Stimulated activated CD4-positive, alpha-beta T cell treated with anti-CD3 and anti-CD28 coated beads, Interleukin-2, amount 100 ng/mL, for 24 hours (primary cell): ENCODE data around the gene RPGRIP1.
"Not testable (repeated sequence)": the region's sequence is repeated elsewhere in the genome, so short reads cannot be mapped to it uniquely, and the experiment has no call there.

ENCODE experiments used
- DNase-seq, 2 donors: peaks; one replicate each; pipeline ENCODE4 v3.0.0-alpha.2; 2020

Gene RPGRIP1

DNA sequence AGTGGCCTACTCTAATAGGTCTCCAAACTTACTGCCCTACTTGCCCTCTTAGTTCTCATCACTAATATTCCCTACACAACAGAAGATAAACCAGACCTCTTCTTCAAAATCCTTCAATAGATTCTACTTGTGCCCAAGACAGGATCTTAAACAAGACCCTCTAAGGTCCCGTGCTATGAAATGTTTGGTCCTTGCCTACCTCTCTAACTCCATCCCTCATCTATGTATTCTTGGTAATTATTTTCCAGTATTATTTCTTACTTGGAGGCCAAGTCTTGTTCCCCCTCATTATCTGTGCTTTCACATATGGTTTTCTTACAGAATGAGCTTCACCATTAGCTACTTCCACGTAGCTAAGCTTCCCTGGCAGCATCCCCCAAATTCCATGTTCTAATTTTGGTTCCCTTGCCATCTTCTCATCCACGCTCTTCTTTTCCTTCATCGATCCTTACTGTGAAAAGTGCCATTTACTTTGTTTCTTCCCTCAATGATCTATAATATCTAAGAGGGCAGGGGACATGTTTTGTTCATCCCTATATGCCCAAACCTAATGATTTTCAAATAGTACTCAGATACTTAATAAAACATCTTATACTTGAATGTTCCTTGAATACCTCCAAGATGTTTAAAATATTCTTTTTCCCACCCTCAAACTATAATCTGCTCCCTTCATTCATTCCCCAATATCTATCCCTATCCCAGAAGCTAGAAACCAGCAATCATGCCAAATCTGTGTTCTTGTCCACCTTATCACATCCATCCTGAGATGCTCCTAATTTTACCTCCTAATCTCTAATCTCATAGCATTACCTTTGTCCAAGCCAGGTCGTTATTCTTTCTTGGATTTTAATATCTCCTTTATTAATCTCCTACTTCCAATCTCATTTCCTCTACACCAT, 20.7 kb upstream of the RPGRIP1 start:
- DNase-seq = no peak

GRCh38 chr14:21261824-21262223, 18.1 kb upstream of the RPGRIP1 start:
- no peak for DNase-seq

DNA sequence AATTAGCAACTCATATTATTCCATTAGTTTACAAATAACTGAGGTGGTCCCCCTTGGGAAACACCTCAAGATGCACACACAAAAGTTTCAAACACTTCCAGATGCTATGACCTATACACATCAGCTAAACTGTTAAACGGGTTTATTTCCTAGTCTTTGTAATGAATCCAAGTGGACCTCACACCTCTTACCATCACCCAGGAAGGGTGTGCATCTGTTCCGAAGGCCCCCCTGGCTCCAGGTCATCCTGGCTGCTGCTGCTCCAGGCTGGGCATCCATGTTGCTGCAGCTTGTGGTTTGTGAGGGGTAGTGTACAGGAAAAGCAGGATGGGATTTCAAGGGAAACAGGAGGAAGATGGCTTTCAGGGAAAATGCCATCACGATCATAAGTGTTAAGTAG, 17.5 kb upstream of the RPGRIP1 start:
- DNase-seq = no peak

DNA sequence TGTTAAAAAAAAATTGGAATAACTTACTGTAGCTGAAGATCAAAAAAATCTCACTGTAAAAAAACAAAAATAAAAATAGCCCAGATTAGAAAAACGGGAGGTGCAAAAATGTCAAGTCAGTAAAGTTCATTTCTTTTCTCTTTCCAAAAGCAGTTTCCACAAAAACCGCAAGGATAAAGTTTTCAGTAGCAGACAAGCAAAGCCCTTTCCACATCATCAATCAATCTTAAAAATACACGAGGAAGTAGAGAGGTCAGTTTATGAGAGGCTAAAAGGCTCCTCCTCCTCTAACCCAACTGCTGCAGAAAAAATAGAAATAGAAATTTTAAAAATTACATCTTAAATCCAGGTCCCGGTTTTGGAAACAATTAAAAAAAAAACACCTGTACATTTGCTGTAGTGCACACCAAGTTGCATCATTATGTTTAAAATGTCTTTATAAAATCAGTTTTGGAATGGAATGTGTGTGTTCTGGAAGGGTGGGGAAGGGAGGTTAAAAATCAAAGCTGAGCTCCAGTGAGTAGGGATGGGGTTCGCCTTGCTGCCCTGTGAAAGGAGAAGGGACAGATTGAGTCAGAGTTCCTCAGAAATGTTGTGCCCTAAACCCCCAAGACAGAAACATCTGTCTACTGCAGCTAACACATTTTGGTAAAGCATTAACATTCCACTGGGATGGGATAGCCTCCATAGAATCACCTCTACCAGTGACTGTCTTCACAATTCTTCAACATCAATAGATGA, 16.4 kb upstream of the RPGRIP1 start:
- no peak for DNase-seq

DNA sequence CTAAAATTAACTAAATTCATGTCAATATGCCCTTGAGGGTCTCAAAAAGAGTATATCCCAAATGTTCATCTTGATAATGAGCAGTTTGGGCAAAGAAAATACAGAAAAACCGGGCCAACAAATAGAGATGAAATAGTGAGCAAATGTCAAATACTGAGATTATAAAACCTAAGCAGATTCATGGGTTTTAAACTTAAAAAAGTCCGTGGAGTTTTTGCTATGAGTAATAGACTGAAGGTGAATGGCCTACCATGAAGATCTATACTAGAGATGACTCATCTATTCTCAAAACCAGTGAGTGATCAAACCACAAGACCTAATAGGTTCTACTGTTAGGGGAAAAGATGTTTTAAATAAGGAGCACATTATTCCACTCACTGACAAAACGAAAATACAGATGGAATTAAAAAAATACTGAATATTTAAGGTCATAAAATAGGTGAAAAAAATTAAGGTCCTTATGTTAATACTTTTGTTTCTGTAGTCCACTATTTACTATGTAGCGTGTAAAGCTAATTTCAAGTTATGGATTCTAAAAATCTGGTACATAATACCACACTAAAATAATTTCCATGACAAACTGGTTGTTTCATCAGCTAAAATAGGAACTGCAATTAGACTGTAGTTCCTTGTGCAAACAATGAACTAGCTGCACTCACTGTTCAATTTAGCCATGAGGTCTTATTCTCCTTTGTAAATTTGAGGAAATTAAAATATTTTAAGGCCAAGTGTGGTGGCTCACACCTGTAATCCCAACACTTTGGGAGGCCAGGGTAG, 15.7 kb upstream of the RPGRIP1 start:
- DNase-seq = no peak

DNA sequence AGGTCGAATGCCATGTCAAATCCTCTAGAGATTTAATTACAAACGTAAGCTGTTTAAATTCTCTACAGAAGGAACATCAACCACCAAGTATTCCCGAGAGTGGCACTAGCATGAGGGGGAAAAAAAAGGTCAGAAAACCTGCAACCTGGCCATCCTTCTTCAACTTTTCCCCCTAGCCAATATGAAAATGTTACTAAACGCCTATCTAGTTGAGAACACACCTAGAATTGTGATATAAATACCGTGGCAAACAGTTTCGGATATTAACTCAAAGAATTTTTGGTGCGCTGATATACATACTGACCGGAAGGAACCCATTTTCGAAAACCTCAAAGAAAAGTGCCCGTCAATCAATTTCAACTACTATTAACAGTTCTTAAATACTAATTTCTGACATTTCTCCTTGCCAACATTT, 12.4 kb upstream of the RPGRIP1 start:
- DNase-seq = no peak

- no peak for DNase-seq
Measured at GRCh38 chr14:21267886-21268616, 11.8 kb upstream of the RPGRIP1 start.

DNA sequence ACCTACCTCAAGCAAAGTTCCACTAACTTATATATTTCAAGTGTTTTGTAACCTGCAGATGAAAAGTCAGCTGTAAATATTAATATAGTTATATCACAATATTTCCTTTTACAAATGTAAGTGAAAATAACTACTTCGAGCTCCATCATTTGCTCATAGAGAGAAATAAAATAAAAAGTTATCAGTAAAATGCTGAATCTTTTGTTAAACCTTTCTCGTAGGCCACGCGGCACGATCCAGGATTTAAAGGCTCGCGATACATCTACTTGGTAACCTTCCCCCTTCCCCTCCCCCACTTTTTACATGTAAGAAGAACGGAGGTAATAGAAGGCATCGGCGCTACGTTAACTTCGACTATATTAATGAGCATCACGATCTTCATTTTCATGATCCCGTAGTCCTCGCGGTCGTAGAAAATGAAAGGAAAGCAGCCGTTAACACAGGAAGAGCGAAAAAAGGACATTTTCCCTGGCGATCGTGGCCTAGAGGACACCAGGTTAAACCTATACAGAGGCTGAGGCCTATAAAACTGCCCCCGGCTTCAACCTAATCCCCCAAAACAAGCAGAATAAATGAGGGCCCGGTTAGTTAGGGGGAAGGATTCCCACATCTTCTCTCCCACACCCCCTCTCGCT, 11.1 kb upstream of the RPGRIP1 start:
- peak; percentile 32 to 38 for DNase-seq

DNA sequence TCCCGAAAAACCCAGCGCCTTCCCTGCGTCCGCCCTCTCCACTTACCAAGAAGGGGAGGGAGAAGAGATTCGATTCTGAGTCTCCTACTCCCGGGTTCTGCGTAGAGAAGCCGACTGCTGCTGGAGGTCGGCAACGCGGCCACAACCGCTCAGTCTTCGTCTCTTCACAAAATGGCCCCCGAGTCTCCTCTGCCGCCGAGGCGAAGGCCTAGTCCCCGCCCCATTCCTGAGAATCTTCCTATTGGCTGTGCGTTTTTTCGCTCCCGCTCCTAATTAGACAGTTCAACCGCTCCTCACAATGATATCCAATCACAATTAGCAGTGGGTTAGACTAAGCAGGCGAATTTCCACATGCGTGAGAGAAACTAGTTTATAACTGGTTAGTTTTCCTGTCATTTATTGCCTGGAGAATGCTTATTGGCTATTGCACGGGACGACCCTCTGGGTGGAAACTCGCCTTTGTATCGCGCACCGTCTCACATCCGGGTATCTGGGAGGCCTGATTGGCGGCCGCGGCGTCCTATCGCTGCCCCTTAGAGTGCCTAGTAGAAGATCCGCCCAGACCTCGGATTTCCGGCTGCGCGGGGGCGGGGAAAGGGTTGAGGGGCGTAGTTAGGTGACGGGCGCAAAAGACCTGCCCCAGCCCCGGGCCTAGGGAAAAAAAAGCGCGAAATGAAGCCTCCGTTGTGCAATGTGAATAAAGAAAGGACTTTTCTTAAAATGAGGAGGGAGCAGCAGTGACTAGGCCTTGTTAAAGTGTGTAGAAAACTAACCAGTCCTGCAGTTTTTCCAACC, 10.4 kb upstream of the RPGRIP1 start, which contains the start of gene HNRNPC:
Gene HNRNPC (minus strand): TSS at position 191 of the 795 bp plus-strand sequence. CDS start 35,249 bp downstream, outside the sequence.
- DNase-seq = peak; percentile 100

- not testable (repeated sequence) for DNase-seq
Measured at GRCh38 chr14:21272661-21273060, 7.2 kb upstream of the RPGRIP1 start.

GRCh38 chr14:21275261-21275858, 4.5 kb upstream of the RPGRIP1 start:
- DNase-seq = no peak

DNA sequence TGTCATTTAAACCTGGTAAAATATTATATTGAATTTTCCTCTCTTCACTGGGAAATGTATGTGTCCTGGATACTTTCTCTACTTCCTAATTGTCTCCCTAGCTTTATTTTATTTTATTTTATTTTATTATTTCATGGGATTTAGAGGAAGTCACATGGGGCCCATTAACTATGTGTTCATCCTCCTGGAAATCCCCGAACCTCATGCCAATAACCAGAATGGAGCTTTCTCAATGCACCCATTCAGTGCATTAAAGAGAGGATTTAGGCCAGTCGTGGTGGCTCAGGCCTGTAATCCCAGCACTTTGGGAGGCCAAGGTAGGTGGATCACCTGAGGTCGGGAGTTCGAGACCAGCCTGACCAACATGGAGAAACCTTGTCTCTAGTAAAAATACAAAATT, 1.3 kb upstream of the RPGRIP1 start:
- DNase-seq = no peak

DNA sequence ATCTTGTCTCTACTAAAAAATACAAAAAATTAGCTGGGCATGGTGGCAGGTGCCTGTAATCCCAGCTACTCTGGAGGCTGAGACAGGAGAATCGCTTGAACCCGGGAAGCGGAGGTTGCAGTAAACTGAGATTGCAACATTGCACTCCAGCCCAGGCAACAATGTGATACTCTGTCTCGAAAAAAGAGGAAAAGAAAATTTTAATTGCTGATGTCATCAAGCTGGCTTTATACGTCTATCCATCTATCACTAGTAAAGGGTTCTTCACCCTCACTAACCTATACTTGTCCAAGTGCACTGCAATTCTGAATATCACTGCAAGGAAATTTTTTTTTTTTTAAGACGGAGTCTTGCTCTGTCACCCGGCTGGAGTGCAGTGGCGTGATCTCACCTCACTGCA, 2.0 kb downstream of the RPGRIP1 start:
- DNase-seq = not testable (repeated sequence)

GRCh38 chr14:21286516-21286915, 6.6 kb downstream of the RPGRIP1 start:
- DNase-seq = not testable (repeated sequence)

DNA sequence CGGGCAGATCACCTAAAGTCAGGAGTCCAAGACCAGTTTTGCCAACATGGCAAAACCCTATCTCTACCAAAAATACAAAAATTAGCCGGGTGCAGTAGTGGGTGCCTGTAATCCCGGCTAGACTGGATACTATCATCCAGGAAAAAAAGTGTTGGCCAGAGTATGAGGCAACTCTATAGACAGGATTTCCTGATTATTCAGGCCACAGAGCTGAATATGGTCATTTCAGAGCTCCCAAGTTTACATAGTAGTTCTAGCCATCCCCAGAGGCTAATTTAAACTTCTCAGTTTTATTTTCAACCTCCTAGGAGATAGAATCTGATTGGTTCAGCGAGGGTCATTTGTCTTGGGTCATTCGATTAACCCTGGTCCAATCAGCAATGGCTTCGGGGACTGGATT, 7.3 kb downstream of the RPGRIP1 start:
- no peak for DNase-seq

- not testable (repeated sequence) for DNase-seq
Measured at GRCh38 chr14:21294026-21294425, 14.1 kb downstream of the RPGRIP1 start.

DNA sequence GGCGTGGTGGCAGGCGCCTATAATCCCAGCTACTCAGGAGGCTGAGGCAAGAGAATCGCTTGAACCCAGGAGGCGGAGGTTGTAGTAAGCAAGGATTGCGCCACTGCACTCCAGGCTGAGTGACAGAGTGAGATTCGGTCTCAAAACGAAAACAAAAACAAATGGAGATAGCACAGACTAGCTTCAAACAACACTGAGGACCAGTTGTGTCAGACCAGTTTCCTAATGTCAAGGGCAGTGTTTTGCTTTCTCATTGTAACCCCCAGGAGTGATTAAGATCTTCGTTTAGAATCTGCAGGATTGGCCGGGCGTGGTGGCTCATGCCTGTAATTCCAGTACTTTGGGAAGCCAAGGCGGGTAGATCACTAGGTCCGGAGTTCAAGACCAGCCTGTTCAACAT, 18.5 kb downstream of the RPGRIP1 start:
- DNase-seq = no peak

DNA sequence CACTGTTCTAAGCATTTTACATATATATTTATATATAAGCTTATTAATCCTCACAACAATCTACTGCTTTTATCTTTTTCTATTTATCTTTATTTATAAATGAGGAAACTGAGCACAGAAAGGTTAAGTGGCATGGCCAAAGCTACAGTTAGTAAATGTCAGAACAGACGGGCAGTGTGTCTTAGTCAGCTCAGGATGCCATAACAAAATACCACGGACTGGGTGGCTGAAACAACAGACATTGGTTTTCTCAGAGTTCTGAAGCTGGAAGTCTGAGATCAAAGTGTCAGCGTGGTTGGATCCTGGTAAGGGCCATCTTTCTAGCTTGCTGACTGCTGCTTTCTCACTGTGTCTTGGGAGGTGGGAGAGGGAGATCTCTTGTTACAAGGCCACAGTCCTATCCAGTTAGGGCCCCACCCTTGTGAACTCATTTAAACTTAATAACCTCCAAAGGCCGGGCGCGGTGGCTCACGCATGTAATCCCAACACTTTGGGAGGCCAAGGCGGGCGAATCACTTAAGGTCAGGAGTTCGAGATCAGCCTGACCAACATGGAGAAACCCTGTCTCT, 19.8 kb downstream of the RPGRIP1 start:
- DNase-seq = no peak

DNA sequence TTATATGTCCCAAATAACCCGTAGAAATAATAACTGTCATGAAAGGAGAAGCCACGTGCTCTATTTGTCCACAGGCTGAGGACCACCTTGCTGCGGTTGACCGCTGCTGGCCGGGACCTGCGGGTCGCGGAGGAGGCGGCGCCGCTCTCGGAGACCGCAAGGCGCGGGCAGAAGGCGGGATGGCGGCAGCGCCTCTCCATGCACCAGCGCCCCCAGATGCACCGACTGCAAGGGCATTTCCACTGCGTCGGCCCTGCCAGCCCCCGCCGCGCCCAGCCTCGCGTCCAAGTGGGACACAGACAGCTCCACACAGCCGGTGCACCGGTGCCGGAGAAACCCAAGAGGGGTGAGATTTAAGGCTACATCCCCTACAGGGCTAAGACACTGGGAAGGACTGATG, 21.0 kb downstream of the RPGRIP1 start:
- peak; percentile 35 to 40 for DNase-seq
